ENCODE data around the gene SURF4.

SURF4 gene

DNA sequence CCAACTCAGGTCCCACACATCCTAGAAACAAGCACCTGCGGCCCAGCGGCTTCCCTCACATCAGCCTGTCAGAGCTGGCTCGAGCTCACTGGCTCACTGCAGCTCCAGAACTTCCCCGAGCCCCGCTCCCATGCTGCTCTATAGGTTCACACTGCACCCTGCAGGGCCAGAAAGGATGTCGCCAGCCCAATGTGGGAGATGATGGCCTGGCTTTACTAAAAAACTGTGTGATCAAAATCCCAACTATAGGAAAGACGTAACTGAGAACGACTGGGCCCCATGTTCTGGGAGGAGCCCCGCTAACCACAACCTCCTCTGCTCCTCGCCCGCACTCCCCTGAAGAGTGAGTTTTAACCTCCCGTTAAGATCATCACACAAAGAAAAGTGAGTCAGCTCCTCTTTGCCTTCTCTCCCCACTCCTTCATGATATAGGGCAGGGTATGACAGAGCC is 4.6 kb downstream of the SURF4 start:
- peaks cover 55% of the 10 kb centered on the region for H3K36me3 ChIP-seq (ENCODE audit: insufficient read depth, low read length)
- no peaks in the 10 kb centered on the region for H3K4me1 ChIP-seq (ENCODE audit: insufficient read depth, low read length)
- H3K27ac ChIP-seq (ENCODE audit: low read depth, low read length): no peak overlapping the region
- 88% methylated on average over 12 of the region's 12 CpGs for WGBS
- H3K4me3 ChIP-seq (ENCODE audit: low read length): no peak overlapping the region
- H3K27me3 ChIP-seq (ENCODE audit: insufficient read depth, low read length): 0 out of 2 replicates have a peak, but pooled peaks cover under 1% of the 10 kb centered on the region
- H3K9me3 ChIP-seq (ENCODE audit: insufficient read depth, low read depth, low read length): no peaks in the 10 kb centered on the region
- no peak overlapping the region for H3K9ac ChIP-seq (ENCODE audit: low read depth, low read length)

DNA sequence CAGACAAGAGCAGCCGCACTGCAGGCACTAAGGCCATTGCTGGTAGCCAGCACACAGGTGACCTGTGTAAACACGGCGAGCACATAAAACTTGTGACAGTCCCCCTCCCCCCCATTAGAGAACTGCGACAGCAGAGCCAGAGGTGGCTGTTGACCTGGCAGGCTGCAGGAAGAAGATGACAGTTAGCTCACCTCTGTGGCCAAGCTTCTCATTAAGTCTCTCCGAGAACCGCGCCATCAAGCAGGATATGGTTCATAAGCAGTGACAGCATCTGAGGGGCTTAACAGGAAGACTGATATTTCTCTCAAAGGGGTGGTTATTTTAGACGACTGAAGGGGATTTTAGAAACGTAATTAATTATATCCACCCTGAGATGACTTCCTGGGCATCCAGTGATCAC is 5.2 kb downstream of the SURF4 start:
- WGBS: 96% methylated on average over 9 of the region's 9 CpGs
- Histone ChIP-seq H3K9ac (ENCODE audit: low read depth, low read length) (no peak overlapping the region), H3K4me3 (ENCODE audit: low read length) (no peak overlapping the region), H3K27me3 (ENCODE audit: insufficient read depth, low read length) (no peaks in the 10 kb centered on the region), H3K27ac (ENCODE audit: low read depth, low read length) (no peak overlapping the region), H3K9me3 (ENCODE audit: insufficient read depth, low read depth, low read length) (no peaks in the 10 kb centered on the region), H3K36me3 (ENCODE audit: insufficient read depth, low read length) (peaks cover 61% of the 10 kb centered on the region), H3K4me1 (ENCODE audit: insufficient read depth, low read length) (no peaks in the 10 kb centered on the region)

- no peak overlapping the region for H3K4me3 ChIP-seq (ENCODE audit: low read length)
- peaks cover 69% of the 10 kb centered on the region for H3K36me3 ChIP-seq (ENCODE audit: insufficient read depth, low read length)
- H3K9me3 ChIP-seq (ENCODE audit: insufficient read depth, low read depth, low read length): no peaks in the 10 kb centered on the region
- H3K9ac ChIP-seq (ENCODE audit: low read depth, low read length): no peak overlapping the region
- H3K27me3 ChIP-seq (ENCODE audit: insufficient read depth, low read length): no peaks in the 10 kb centered on the region
- no peaks in the 10 kb centered on the region for H3K4me1 ChIP-seq (ENCODE audit: insufficient read depth, low read length)
- WGBS: 94% methylated on average over 7 of the region's 7 CpGs
- H3K27ac ChIP-seq (ENCODE audit: low read depth, low read length): no peak overlapping the region
These were observed 5.9 kb downstream of the SURF4 start for GRCh38 chr9:133369933-133370332.

- no peaks in the 10 kb centered on the region for H3K9me3 ChIP-seq (ENCODE audit: insufficient read depth, low read depth, low read length)
- peaks cover 72% of the 10 kb centered on the region for H3K36me3 ChIP-seq (ENCODE audit: insufficient read depth, low read length)
- no peaks in the 10 kb centered on the region for H3K27me3 ChIP-seq (ENCODE audit: insufficient read depth, low read length)
- WGBS: 88% methylated on average over 6 of the region's 6 CpGs
- no peak overlapping the region for H3K4me3 ChIP-seq (ENCODE audit: low read length)
- no peaks in the 10 kb centered on the region for H3K4me1 ChIP-seq (ENCODE audit: insufficient read depth, low read length)
- no peak overlapping the region for H3K9ac ChIP-seq (ENCODE audit: low read depth, low read length)
- no peak overlapping the region for H3K27ac ChIP-seq (ENCODE audit: low read depth, low read length)
These were observed 6.4 kb downstream of the SURF4 start for GRCh38 chr9:133369422-133369821.

GRCh38 chr9:133368249-133368881 is 7.5 kb downstream of the SURF4 start:
- H3K27ac ChIP-seq (ENCODE audit: low read depth, low read length): no peak overlapping the region
- no peak overlapping the region for H3K4me3 ChIP-seq (ENCODE audit: low read length)
- H3K9me3 ChIP-seq (ENCODE audit: insufficient read depth, low read depth, low read length): no peaks in the 10 kb centered on the region
- H3K4me1 ChIP-seq (ENCODE audit: insufficient read depth, low read length): no peaks in the 10 kb centered on the region
- no peak overlapping the region for H3K9ac ChIP-seq (ENCODE audit: low read depth, low read length)
- 97% methylated on average over 18 of the region's 18 CpGs for WGBS
- H3K36me3 ChIP-seq (ENCODE audit: insufficient read depth, low read length): peaks cover 80% of the 10 kb centered on the region
- no peaks in the 10 kb centered on the region for H3K27me3 ChIP-seq (ENCODE audit: insufficient read depth, low read length)

GRCh38 chr9:133367778-133368177 is 8.1 kb downstream of the SURF4 start:
- 94% methylated on average over 10 of the region's 10 CpGs for WGBS
- Histone ChIP-seq H3K9me3 (ENCODE audit: insufficient read depth, low read depth, low read length) (no peaks in the 10 kb centered on the region), H3K36me3 (ENCODE audit: insufficient read depth, low read length) (peaks cover 81% of the 10 kb centered on the region), H3K27me3 (ENCODE audit: insufficient read depth, low read length) (no peaks in the 10 kb centered on the region), H3K4me3 (ENCODE audit: low read length) (no peak overlapping the region), H3K9ac (ENCODE audit: low read depth, low read length) (no peak overlapping the region), H3K4me1 (ENCODE audit: insufficient read depth, low read length) (no peaks in the 10 kb centered on the region), H3K27ac (ENCODE audit: low read depth, low read length) (no peak overlapping the region)

DNA sequence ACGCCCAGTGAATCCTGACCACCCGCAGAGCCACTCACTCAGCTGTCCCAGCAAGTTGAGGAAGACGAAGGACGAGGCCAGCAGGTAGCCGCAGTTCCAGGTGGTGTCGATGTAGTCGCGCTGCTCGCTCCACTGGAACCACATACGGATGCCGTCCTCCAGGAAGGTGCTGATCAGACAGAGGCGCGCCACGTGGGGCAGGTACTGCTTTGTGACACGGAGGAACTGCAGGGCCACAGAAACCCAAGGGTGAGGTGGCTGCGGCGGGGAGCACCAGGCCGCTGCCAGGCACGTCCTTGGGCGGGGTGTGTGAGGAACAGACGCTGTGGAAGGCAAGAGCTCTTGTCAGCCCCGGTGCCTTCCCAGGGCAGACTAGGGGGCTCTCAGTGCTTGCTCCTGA is 8.6 kb downstream of the SURF4 start:
- no peaks in the 10 kb centered on the region for H3K9me3 ChIP-seq (ENCODE audit: insufficient read depth, low read depth, low read length)
- no peaks in the 10 kb centered on the region for H3K27me3 ChIP-seq (ENCODE audit: insufficient read depth, low read length)
- WGBS: 95% methylated on average over 22 of the region's 22 CpGs
- no peak overlapping the region for H3K9ac ChIP-seq (ENCODE audit: low read depth, low read length)
- no peaks in the 10 kb centered on the region for H3K4me1 ChIP-seq (ENCODE audit: insufficient read depth, low read length)
- no peak overlapping the region for H3K27ac ChIP-seq (ENCODE audit: low read depth, low read length)
- H3K36me3 ChIP-seq (ENCODE audit: insufficient read depth, low read length): peaks cover 84% of the 10 kb centered on the region
- no peak overlapping the region for H3K4me3 ChIP-seq (ENCODE audit: low read length)

- WGBS: 97% methylated on average over 11 of the region's 11 CpGs
- Histone ChIP-seq H3K9me3 (ENCODE audit: insufficient read depth, low read depth, low read length) (no peaks in the 10 kb centered on the region), H3K27me3 (ENCODE audit: insufficient read depth, low read length) (no peaks in the 10 kb centered on the region), H3K27ac (ENCODE audit: low read depth, low read length) (no peak overlapping the region), H3K9ac (ENCODE audit: low read depth, low read length) (no peak overlapping the region), H3K36me3 (ENCODE audit: insufficient read depth, low read length) (peaks cover 89% of the 10 kb centered on the region), H3K4me3 (ENCODE audit: low read length) (no peak overlapping the region), H3K4me1 (ENCODE audit: insufficient read depth, low read length) (no peaks in the 10 kb centered on the region)
These were observed 9.4 kb downstream of the SURF4 start for GRCh38 chr9:133366435-133366834.

DNA sequence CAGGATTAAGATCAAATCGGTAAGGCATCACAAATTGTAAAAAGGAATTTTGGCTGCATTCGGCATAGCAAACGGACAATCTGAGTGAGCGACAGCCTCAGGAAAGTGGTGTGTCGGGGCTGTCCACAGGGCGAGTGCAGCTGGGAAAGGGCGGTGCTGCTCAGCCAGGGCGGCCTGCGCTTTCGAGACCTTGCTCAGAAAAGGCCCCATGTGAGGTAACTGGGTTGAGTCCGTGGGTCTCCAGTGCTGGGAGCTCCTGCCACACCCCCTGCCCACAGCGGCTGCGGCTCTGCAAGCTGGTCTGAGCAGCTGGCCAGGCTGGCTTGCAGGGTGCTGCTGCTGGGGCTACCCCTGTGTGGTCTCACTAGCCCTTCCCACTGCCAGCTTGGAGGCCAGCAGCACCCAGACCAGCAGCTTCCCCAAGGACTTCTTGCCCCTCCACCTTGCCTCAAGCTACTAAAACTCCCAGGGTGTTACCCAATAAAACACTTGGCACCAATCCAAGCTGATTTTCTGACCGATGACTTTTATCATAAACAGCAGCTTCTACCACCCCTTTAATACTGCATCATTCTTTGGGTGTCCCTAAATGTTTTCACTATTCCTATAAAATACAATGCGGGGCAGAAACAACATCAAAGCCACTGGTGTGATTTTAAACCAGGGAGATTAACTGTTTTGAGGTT is 13.4 kb downstream of the SURF4 start:
- no peak overlapping the region for H3K27ac ChIP-seq (ENCODE audit: low read depth, low read length)
- H3K4me3 ChIP-seq (ENCODE audit: low read length): no peak overlapping the region
- no peaks in the 10 kb centered on the region for H3K9me3 ChIP-seq (ENCODE audit: insufficient read depth, low read depth, low read length)
- peaks cover 89% of the 10 kb centered on the region for H3K36me3 ChIP-seq (ENCODE audit: insufficient read depth, low read length)
- peaks cover 3% of the 10 kb centered on the region; the same call in 1 of the 2 replicates for H3K4me1 ChIP-seq (ENCODE audit: insufficient read depth, low read length)
- 92% methylated on average over 15 of the region's 15 CpGs for WGBS
- H3K9ac ChIP-seq (ENCODE audit: low read depth, low read length): no peak overlapping the region
- H3K27me3 ChIP-seq (ENCODE audit: insufficient read depth, low read length): no peaks in the 10 kb centered on the region

- 92% methylated on average over 13 of the region's 13 CpGs for WGBS
- no peak overlapping the region for H3K4me3 ChIP-seq (ENCODE audit: low read length)
- no peak overlapping the region for H3K27ac ChIP-seq (ENCODE audit: low read depth, low read length)
- H3K9ac ChIP-seq (ENCODE audit: low read depth, low read length): no peak overlapping the region
- peaks cover 7% of the 10 kb centered on the region for H3K4me1 ChIP-seq (ENCODE audit: insufficient read depth, low read length)
- peaks cover 82% of the 10 kb centered on the region for H3K36me3 ChIP-seq (ENCODE audit: insufficient read depth, low read length)
- no peaks in the 10 kb centered on the region for H3K9me3 ChIP-seq (ENCODE audit: insufficient read depth, low read depth, low read length)
- no peaks in the 10 kb centered on the region for H3K27me3 ChIP-seq (ENCODE audit: insufficient read depth, low read length)
These were observed 14.3 kb downstream of the SURF4 start for GRCh38 chr9:133361507-133362092.

All from HUES64 (cell line).